CD8-positive, alpha-beta memory T cell (primary cell): Measurements from ENCODE around the gene ADD1. TPM values are rescaled to one million over a fixed set of nuclear protein-coding genes. Genes with fewer than 3 reads are reported as not detected.

Source experiments
- CTCF ChIA-PET: fragments of 350-600 bp; sonication (Branson Sonifier 250); formaldehyde crosslinking; loops from one replicate; lab custom pipeline; 2021; ENCODE audit warnings: antibody characterized with exemption; lab: Charles Lee
- POLR2A ChIA-PET: fragments of 350-600 bp; sonication (Branson Sonifier 250); formaldehyde crosslinking; loops from one replicate; lab custom pipeline; 2021; ENCODE audit warnings: antibody characterized with exemption; lab: Charles Lee
- DNase-seq, 5 donors: peaks; one replicate each; pipeline versions ENCODE4 v3.0.0 to v3.0.0-alpha.2; 2020 to 2022; ENCODE audit warnings: mixed read lengths in 1 of 5
- H3K27ac ChIP-seq: one replicate; pipeline ENCODE4 v1.7.0; 2013; ENCODE audit warnings: low read depth, mild to moderate bottlenecking, low read length, moderate library complexity
- H3K27me3 ChIP-seq: 2 replicates; pipeline ENCODE4 v1.7.0; 2013; ENCODE audit warnings: low read length, mild to moderate bottlenecking; ENCODE audit not compliant: insufficient read depth, poor library complexity, severe bottlenecking
- H3K36me3 ChIP-seq: 2 replicates; pipeline ENCODE4 v1.7.0; 2013; ENCODE audit warnings: mild to moderate bottlenecking, low read length, moderate library complexity; ENCODE audit not compliant: insufficient read depth
- H3K4me1 ChIP-seq: 2 replicates; pipeline ENCODE4 v1.7.0; 2013; ENCODE audit warnings: mild to moderate bottlenecking, low read length, moderate library complexity; ENCODE audit not compliant: insufficient read depth
- H3K4me3 ChIP-seq: 2 replicates; pipeline ENCODE4 v1.7.0; 2013; ENCODE audit warnings: mild to moderate bottlenecking, low read length
- H3K9me3 ChIP-seq: 2 replicates; pipeline ENCODE4 v1.7.0; 2013; ENCODE audit warnings: mild to moderate bottlenecking, low read length
- H3K27ac Mint-ChIP-seq, 8 donors: one replicate each; pipeline ENCODE4 v1.8.0; 2020 to 2021; ENCODE audit warnings: mixed read lengths in 8 of 8, mild to moderate bottlenecking in 6 of 8, inconsistent platforms in 3 of 8, moderate library complexity in 3 of 8
- H3K27me3 Mint-ChIP-seq, 2 donors: one replicate each; pipeline ENCODE4 v1.8.0; 2020 to 2021; ENCODE audit warnings: mixed read lengths in 2 of 2, mild to moderate bottlenecking in 1 of 2, moderate library complexity in 1 of 2
- H3K36me3 Mint-ChIP-seq, 3 donors: one replicate each; pipeline ENCODE4 v1.8.0; 2020 to 2021; ENCODE audit warnings: mixed read lengths in 3 of 3, inconsistent platforms in 1 of 3, mild to moderate bottlenecking in 1 of 3
- H3K4me1 Mint-ChIP-seq, 3 donors: one replicate each; pipeline ENCODE4 v1.8.0; 2020 to 2021; ENCODE audit warnings: mixed read lengths in 3 of 3, inconsistent platforms in 1 of 3, mild to moderate bottlenecking in 1 of 3
- H3K4me3 Mint-ChIP-seq, 7 donors: one replicate each; pipeline ENCODE4 v1.8.0; 2020 to 2021; ENCODE audit warnings: mixed read lengths in 7 of 7, mild to moderate bottlenecking in 6 of 7, moderate library complexity in 4 of 7, inconsistent platforms in 2 of 7
- H3K9me3 Mint-ChIP-seq, 5 donors: one replicate each; pipeline ENCODE4 v1.8.0; 2020 to 2022; ENCODE audit warnings: mixed read lengths in 5 of 5, mild to moderate bottlenecking in 3 of 5, moderate library complexity in 2 of 5, inconsistent platforms in 1 of 5
- polyA plus RNA-seq: library from polyadenylated mRNA; unstranded; fragments of 300-500 nt; fragmentation: Illumina TruSeq; gene quantifications from one replicate; pipeline ENCODE4 v1.2.3, GENCODE V29; 2021
- total RNA-seq, 2 experiments: library from RNA; stranded (reverse); gene quantifications; one replicate each; pipeline ENCODE4 v1.2.3, GENCODE V29; 2021

The ADD1 gene
- total and polyA plus RNA-seq, 3 experiments from 2014 or later, result 185 to 217 (median 192) TPM

DNA sequence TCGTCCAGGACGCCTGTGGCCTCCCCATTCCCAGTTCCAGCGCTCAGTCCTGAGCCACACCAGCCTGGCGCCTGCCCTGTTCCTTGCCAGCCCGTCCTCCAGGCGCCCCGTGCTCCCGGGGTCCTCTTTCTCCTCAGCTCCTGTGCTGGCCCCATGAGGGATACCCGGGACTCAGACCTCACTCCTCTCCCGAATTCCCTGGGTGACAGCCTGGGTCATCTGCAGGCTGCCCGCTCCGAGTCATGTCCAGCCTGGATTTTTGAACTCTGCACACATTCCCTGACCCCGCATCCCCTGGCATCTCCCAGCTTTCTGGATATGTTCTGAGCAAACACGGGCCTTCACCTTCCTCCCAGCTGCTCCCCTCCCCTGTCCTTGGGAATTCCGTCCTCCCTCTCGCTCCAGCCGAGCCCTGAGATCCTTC is 14.9 kb upstream of the ADD1 start:
- Mint-ChIP-seq H3K27me3 (no peaks in the 10 kb centered on the region), H3K9me3 (no peaks in the 10 kb centered on the region), H3K36me3 (peaks cover 0 to 87% (median 7%) of the 10 kb centered on the region in 3 donors), H3K4me3 (no peak overlapping the region), H3K27ac (peak overlapping the region in 5 of 8 donors; percentile 46 to 79 (median 62)), H3K4me1 (peaks cover 3 to 19% (median 6%) of the 10 kb centered on the region in 3 donors)
- DNase-seq, result peak in 1 of 5 donors; percentile 34
- Histone ChIP-seq H3K4me1 (no peaks in the 10 kb centered on the region), H3K36me3 (peaks cover 20% of the 10 kb centered on the region), H3K27ac (no peak overlapping the region), H3K9me3 (no peaks in the 10 kb centered on the region), H3K4me3 (no peak overlapping the region), H3K27me3 (no peaks in the 10 kb centered on the region)
- CTCF ChIA-PET, result no interaction called here
- POLR2A ChIA-PET, result no interaction called here

DNA sequence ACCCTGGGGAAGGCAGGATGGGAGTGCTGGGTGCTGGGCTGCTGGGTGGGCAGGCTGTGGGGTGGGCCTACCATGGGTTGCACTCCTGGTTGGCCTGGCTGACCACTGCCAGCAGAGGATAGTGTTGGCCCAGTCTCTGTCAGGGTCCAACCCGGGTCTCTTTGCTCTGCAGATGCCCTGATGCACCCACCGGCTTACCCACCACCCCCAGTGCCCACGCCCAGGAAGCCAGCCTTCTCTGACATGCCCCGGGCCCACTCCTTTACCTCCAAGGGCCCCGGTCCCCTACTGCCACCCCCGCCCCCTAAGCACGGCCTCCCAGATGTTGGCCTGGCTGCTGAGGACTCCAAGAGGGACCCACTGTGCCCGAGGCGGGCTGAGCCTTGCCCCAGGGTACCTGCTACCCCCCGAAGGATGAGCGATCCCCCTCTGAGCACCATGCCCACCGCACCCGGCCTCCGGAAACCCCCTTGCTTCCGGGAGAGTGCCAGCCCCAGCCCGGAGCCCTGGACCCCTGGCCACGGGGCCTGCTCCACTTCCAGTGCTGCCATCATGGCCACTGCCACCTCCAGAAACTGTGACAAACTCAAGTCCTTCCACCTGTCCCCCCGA is 14.2 kb upstream of the ADD1 start:
- peaks cover 6 to 23% (median 10%) of the 10 kb centered on the region in 3 donors for H3K4me1 Mint-ChIP-seq
- no peaks in the 10 kb centered on the region for H3K9me3 Mint-ChIP-seq
- H3K9me3 ChIP-seq, result no peaks in the 10 kb centered on the region
- CTCF ChIA-PET, result no interaction called here
- peaks cover 0 to 81% (median 7%) of the 10 kb centered on the region in 3 donors for H3K36me3 Mint-ChIP-seq
- H3K4me3 ChIP-seq, result no peak overlapping the region
- H3K27ac Mint-ChIP-seq, result peak overlapping the region in 2 of 8 donors; percentile 62 to 98
- H3K4me3 Mint-ChIP-seq, result no peak overlapping the region
- H3K4me1 ChIP-seq, result peaks cover 6% of the 10 kb centered on the region
- H3K27me3 Mint-ChIP-seq, result no peaks in the 10 kb centered on the region
- H3K36me3 ChIP-seq, result peaks cover 20% of the 10 kb centered on the region
- POLR2A ChIA-PET, result no interaction called here
- DNase-seq, result peak in 1 of 5 donors; percentile 44
- no peak overlapping the region for H3K27ac ChIP-seq
- H3K27me3 ChIP-seq, result no peaks in the 10 kb centered on the region

DNA sequence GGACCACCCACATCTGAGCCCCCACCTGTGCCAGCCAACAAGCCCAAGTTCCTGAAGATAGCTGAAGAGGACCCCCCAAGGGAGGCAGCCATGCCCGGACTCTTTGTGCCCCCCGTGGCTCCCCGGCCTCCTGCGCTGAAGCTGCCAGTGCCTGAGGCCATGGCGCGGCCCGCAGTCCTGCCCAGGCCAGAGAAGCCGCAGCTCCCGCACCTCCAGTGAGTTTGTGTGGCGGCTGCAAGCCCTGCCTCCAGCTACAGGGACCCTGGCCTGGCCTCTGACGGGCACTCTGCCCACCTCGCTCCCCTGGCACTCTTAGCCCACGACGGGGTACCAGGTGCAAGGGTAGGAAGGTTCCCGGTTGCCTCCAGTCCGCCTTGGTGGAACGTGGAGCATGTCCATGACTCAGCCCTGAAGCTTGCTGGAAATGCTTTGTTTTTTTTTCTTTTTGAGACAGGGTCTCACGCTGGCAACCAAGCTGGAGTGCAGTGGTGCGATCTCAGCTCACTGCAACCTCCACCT is 13.7 kb upstream of the ADD1 start:
- Histone ChIP-seq H3K36me3 (peaks cover 14% of the 10 kb centered on the region), H3K27ac (no peak overlapping the region), H3K4me3 (no peak overlapping the region), H3K9me3 (no peaks in the 10 kb centered on the region), H3K27me3 (no peaks in the 10 kb centered on the region), H3K4me1 (peaks cover 12% of the 10 kb centered on the region)
- peak overlapping the region in 1 of 8 donors; percentile 98 for H3K27ac Mint-ChIP-seq
- H3K27me3 Mint-ChIP-seq, result no peaks in the 10 kb centered on the region
- H3K4me1 Mint-ChIP-seq, result peaks cover 12 to 28% (median 15%) of the 10 kb centered on the region in 3 donors
- ChIA-PET POLR2A (no interaction called here), CTCF (no interaction called here)
- DNase-seq, result no peak
- H3K4me3 Mint-ChIP-seq, result no peak overlapping the region
- peaks cover 0 to 75% (median 7%) of the 10 kb centered on the region in 3 donors for H3K36me3 Mint-ChIP-seq
- no peaks in the 10 kb centered on the region for H3K9me3 Mint-ChIP-seq

DNA sequence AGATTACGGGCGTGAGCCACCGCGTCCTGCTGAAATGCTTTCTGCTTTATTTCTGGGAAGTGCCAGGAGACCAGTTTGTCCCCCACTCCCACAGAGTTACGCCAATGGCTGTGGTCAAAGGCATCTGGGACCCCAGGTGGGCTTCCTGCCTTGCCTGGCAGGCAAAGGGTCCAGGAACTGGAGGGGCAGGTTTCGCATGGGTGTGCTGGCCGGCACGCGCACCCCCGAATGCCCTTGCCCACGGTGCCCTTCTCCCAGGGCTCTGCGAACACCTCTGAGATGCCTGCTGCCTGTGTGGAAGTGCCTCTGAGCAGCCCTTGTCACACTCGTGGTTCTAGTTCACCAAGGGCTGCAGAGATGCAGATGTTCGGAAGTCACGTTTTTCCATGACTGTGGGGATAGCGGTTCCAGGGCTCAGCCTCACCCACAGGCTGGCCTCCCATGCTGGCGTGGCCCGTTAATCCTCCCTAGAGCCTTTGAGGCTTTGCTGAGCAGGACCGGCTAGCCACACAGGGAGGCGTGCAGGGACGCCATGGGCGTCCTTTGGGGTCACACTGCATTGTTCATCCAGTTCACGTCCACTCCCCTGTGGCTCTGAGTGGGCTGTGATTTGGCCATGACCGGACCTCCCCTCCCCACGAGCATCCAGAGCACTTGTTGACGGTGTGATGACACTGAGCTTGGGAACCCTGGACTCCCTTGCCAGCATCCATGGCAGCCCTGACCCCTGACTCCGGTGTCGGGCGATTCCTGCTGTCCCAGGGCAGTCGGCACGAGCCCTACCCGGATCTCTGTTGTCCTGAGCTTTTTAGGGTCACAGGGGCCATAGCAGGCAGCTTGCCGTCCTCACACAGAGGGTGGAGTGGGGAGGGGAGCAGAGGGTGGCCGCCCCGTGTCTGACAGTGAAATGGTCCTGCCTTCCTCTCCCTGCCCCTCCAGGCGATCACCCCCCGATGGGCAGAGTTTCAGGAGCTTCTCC is 12.7 kb upstream of the ADD1 start:
- Histone ChIP-seq H3K36me3 (peaks cover 8% of the 10 kb centered on the region), H3K27me3 (no peaks in the 10 kb centered on the region), H3K4me3 (no peak overlapping the region), H3K4me1 (peaks cover 21% of the 10 kb centered on the region), H3K27ac (no peak overlapping the region), H3K9me3 (no peaks in the 10 kb centered on the region)
- H3K4me3 Mint-ChIP-seq, result no peak overlapping the region
- ChIA-PET CTCF (no interaction called here), POLR2A (interaction anchor here (0.6 kb wide), 1 partner anchor 60 kb away, joined by 5 read pairs; no protein-coding TSS in a partner anchor)
- no peaks in the 10 kb centered on the region for H3K27me3 Mint-ChIP-seq
- H3K27ac Mint-ChIP-seq, result no peak overlapping the region
- H3K36me3 Mint-ChIP-seq, result peaks cover 0 to 68% (median 4%) of the 10 kb centered on the region in 3 donors
- DNase-seq, result peak in 1 of 5 donors; percentile 46
- peaks cover 20 to 33% (median 25%) of the 10 kb centered on the region in 3 donors for H3K4me1 Mint-ChIP-seq
- H3K9me3 Mint-ChIP-seq, result no peaks in the 10 kb centered on the region

DNA sequence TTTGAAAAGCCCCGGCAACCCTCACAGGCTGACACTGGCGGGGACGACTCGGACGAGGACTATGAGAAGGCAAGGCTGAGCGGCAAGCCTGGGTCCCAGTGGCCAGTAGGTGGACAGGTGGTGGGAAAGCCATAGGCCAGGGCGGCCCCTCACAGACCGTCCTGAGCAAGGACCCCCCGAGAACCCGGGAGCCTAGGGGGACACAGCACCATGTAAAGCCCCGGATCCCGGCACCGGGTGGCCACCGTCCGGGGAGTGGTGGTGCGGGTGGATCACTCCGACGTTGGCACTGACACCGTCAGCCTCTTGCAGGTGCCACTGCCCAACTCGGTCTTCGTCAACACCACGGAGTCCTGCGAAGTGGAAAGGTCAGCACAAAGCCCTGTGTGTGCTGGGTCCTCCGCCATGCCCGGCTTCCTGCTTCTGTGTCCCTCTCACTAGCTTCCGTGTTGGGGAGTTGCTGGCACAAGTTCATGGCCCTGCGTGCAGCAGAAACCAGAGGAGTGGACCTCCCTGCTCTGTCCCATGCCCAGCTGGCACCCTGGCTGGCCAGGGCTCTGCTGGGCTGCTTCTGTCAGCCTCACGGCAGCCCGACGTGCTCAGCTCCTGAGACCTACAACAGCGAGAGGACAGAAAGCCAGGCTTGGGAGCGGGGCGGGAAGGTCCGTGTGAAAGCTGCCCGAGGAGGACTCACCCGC is 11.9 kb upstream of the ADD1 start:
- H3K27me3 Mint-ChIP-seq, result no peaks in the 10 kb centered on the region
- Histone ChIP-seq H3K27me3 (no peaks in the 10 kb centered on the region), H3K27ac (no peak overlapping the region), H3K4me1 (peaks cover 30% of the 10 kb centered on the region), H3K9me3 (no peaks in the 10 kb centered on the region), H3K4me3 (no peak overlapping the region), H3K36me3 (peaks cover 4% of the 10 kb centered on the region)
- H3K4me3 Mint-ChIP-seq, result no peak overlapping the region
- CTCF ChIA-PET, result no interaction called here
- no peak for DNase-seq
- H3K36me3 Mint-ChIP-seq, result peaks cover 0 to 62% (median 2%) of the 10 kb centered on the region in 3 donors
- H3K27ac Mint-ChIP-seq, result peak overlapping the region in 3 of 8 donors; percentile 10 to 59 (median 46)
- H3K9me3 Mint-ChIP-seq, result no peaks in the 10 kb centered on the region
- H3K4me1 Mint-ChIP-seq, result peaks cover 25 to 38% (median 27%) of the 10 kb centered on the region in 3 donors
- POLR2A ChIA-PET, result interaction anchor here (0.6 kb wide), 1 partner anchor 59 kb away, joined by 5 read pairs; no protein-coding TSS in a partner anchor

DNA sequence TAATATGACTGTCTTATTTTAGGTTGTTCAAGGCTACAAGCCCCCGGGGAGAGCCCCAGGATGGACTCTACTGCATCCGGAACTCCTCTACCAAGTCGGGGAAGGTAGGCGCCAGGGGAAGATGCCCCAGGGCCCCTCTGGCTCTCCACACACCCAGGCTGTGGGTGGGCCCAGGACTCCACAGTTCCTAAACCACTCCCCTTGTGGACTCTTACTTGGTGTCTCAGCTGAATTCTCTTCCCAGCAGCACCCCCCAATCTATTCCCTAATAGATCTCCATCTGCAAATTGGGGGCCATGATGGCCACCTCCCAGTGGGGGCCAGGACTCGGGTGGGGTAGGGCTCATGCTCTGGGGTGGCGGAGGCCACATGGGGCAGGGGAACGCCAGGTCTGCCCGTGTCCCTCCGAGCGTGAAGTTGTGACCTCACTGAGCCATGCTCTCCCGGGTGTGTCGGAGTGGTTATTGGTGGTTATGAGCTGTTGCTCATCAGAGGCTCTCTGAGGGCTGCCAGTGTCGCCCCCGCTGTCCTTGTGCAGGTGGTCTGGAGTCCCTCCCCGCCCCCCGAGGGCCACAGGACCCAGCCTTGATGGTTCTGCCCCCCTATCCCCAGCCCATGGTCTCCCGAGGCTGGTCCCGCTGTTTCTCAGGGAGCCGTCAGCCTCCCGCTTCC is 11.2 kb upstream of the ADD1 start:
- ChIA-PET POLR2A (no interaction called here), CTCF (no interaction called here)
- Mint-ChIP-seq H3K27me3 (no peaks in the 10 kb centered on the region), H3K27ac (peak overlapping the region in 4 of 8 donors; percentile 10 to 42 (median 22)), H3K4me1 (peaks cover 31 to 43% (median 34%) of the 10 kb centered on the region in 3 donors), H3K9me3 (no peaks in the 10 kb centered on the region), H3K4me3 (no peak overlapping the region), H3K36me3 (peaks cover 0 to 55% (median 2%) of the 10 kb centered on the region in 3 donors)
- Histone ChIP-seq H3K4me1 (peaks cover 37% of the 10 kb centered on the region), H3K36me3 (no peaks in the 10 kb centered on the region), H3K27me3 (no peaks in the 10 kb centered on the region), H3K27ac (no peak overlapping the region), H3K9me3 (no peaks in the 10 kb centered on the region), H3K4me3 (no peak overlapping the region)
- DNase-seq, result peak in 1 of 5 donors; percentile 41

DNA sequence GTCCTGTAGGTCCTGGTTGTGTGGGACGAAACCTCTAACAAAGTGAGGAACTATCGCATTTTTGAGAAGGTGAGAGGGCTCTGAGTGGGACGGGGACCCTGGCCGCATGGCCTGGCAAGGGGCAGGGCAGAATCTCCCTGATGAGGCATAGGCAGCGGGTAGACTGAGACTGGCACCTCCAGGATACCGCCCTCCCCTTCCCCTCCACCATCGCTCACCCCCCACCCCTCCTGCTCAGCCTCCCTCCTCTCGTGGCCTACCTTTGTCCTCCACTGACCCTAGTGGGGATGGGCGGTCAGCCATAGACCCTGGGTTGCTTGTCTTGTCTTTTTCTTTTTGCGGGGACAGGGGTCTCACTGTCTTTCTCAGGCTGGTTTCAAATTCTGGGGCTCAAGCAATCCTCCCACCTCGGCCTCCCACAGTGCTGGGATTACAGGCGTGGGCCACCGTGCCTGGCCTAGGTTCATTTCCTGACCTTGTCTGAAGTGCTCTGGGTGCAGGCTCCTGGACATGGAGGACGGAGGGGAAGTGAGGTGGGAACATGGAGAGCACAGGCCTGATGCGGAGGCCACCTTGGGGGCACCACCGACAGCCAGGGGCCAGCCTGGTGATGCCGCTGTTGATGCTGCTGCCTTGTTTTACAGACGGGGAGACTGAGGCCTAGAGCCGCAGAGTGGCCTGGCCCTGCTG is 10.5 kb upstream of the ADD1 start:
- Histone ChIP-seq H3K4me3 (no peak overlapping the region), H3K27me3 (no peaks in the 10 kb centered on the region), H3K27ac (no peak overlapping the region), H3K36me3 (no peaks in the 10 kb centered on the region), H3K9me3 (no peaks in the 10 kb centered on the region), H3K4me1 (peaks cover 43% of the 10 kb centered on the region)
- Mint-ChIP-seq H3K36me3 (peaks cover 0 to 51% (median 2%) of the 10 kb centered on the region in 3 donors), H3K9me3 (no peaks in the 10 kb centered on the region), H3K4me3 (peak overlapping the region in 1 of 7 donors; percentile 51), H3K4me1 (peaks cover 38 to 50% (median 40%) of the 10 kb centered on the region in 3 donors), H3K27me3 (no peaks in the 10 kb centered on the region), H3K27ac (peak overlapping the region in 5 of 8 donors; percentile 12 to 47 (median 27))
- DNase-seq, result peak in 1 of 5 donors; percentile 37
- ChIA-PET CTCF (interaction anchor here (1.5 kb wide), 1 partner anchor 69 kb away, joined by 7 read pairs; no protein-coding TSS in a partner anchor), POLR2A (no interaction called here)
